GM21576 (cell line): ENCODE results near the gene SLC35C1.

ENCODE experiments used
- ATAC-seq: cut with Tn5 transposase; IDR thresholded peaks from one replicate; pipeline ENCODE4 v1.9.1; 2021; ENCODE audit warnings: mild to moderate bottlenecking, moderate library complexity; ENCODE audit not compliant: unreplicated experiment

SLC35C1 gene

GRCh38 chr11:45843158-45843924, 38.4 kb downstream of the SLC35C1 start:
- ATAC-seq, result peak; percentile 24

- ATAC-seq, result no peak
Observed at GRCh38 chr11:45844822-45845578, 40.1 kb downstream of the SLC35C1 start.

- ATAC-seq, result no peak
Observed at GRCh38 chr11:45846174-45846675, 41.3 kb downstream of the SLC35C1 start.

GRCh38 chr11:45846974-45847910, 42.3 kb downstream of the SLC35C1 start, which contains the start of gene CRY2:
TSS of gene CRY2 (plus strand) at chr11:45847475. CDS start at chr11:45847491, 16 bp downstream.
- ATAC-seq, result peak; percentile 91

GRCh38 chr11:45847911-45848316, 43.0 kb downstream of the SLC35C1 start:
- peak; percentile 8 for ATAC-seq

- ATAC-seq, result no peak
Observed at GRCh38 chr11:45848654-45849081, 43.7 kb downstream of the SLC35C1 start.

GRCh38 chr11:45850446-45850845, 45.5 kb downstream of the SLC35C1 start:
- ATAC-seq, result no peak

- ATAC-seq, result no peak
Observed at GRCh38 chr11:45851228-45851627, 46.3 kb downstream of the SLC35C1 start.

- ATAC-seq, result no peak
Observed at GRCh38 chr11:45852018-45852711, 47.2 kb downstream of the SLC35C1 start.

GRCh38 chr11:45852712-45853101, 47.8 kb downstream of the SLC35C1 start:
- ATAC-seq, result peak; percentile 66

GRCh38 chr11:45853332-45854219, 48.6 kb downstream of the SLC35C1 start:
- no peak for ATAC-seq

GRCh38 chr11:45855308-45855707, 50.4 kb downstream of the SLC35C1 start:
- no peak for ATAC-seq

GRCh38 chr11:45856044-45856468, 51.1 kb downstream of the SLC35C1 start:
- no peak for ATAC-seq

GRCh38 chr11:45857961-45858474, 53.1 kb downstream of the SLC35C1 start:
- ATAC-seq, result no peak

GRCh38 chr11:45858751-45859398, 53.9 kb downstream of the SLC35C1 start:
- ATAC-seq, result no peak

- ATAC-seq, result no peak
Observed at GRCh38 chr11:45859661-45860140, 54.8 kb downstream of the SLC35C1 start.

- no peak for ATAC-seq
Observed at GRCh38 chr11:45860348-45860747, 55.4 kb downstream of the SLC35C1 start.
